ENCODE measurements around the gene SYT9. TPM values are rescaled to one million over a fixed set of nuclear protein-coding genes. Genes with fewer than 3 reads are reported as not detected.

The SYT9 gene
- polyA plus RNA-seq, 2 of the 4 experiments (the other 2 are of a cell fraction), result 0.10 TPM; not detected in 1

DNA sequence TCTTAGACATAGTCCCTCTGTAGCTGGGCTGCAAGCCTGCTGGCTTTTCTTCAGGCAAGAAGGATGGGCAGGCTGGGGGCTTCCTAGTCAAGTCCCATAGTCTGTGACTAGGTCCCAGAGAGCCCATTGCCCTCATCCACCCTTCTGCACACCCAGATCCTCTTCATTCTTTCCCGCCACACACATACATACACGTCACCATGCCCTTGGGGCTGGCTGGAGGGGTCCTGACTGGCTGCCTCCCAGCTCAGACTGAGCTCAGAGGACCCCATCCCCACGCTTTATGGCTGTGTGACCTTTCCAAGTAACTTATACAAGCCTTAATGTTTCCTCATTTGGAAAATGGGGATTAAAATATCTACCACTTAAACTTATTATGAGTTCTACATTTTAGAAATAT is 248.5 kb downstream of the SYT9 start:
- DNase-seq (ENCODE audit: low read depth in 1 of 2, low spot score in 1 of 2), result no peak
- Histone ChIP-seq H3K9me3 (no peaks in the 10 kb centered on the region), H3K4me1 (no peaks in the 10 kb centered on the region), H3K27ac (no peak overlapping the region), H3K4me3 (no peak overlapping the region), H3K4me2 (no peak overlapping the region)
- CTCF ChIA-PET, result interaction anchor here (1.1 to 2.4 kb wide), 4 partner anchors 10 to 58 kb away, joined by 3 to 10 read pairs (median 4); partner anchors contain the start of gene PPFIBP2
- POLR2A ChIA-PET, result no interaction called here
- no peak for FAIRE-seq
- no peak for ATAC-seq
- no peak for TF ChIP-seq RAD21 (conservative IDR thresholded peaks at IDR 0.05 in 1 of 2, IDR thresholded peaks at IDR 0.05 in 1 of 2)
- TF ChIP-seq CBX8 (IDR thresholded peaks at IDR 0.05), result no peak
- no peak for TF ChIP-seq HOXA7 (CRISPR knock-in tag; IDR thresholded peaks at IDR 0.05)
- no peak for TF ChIP-seq EHF (CRISPR knock-in tag; IDR thresholded peaks at IDR 0.05)
- TF ChIP-seq EHMT2 (IDR thresholded peaks at IDR 0.05; ENCODE audit: low read depth), result no peak
- TF ChIP-seq, protein P1, sequence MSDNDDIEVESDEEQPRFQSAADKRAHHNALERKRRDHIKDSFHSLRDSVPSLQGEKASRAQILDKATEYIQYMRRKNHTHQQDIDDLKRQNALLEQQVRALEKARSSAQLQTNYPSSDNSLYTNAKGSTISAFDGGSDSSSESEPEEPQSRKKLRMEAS (IDR thresholded peaks at IDR 0.05), result no peak
- TF ChIP-seq TFCP2L1 (CRISPR knock-in tag; IDR thresholded peaks at IDR 0.05), result no peak
- TF ChIP-seq BCL3 (IDR thresholded peaks at IDR 0.05), result no peak
- no peak for TF ChIP-seq SMC3 (IDR thresholded peaks at IDR 0.05)
- TF ChIP-seq HDAC2 (IDR thresholded peaks at IDR 0.05), result no peak
- TF ChIP-seq JUN (IDR thresholded peaks at IDR 0.05), result no peak
- TF ChIP-seq SREBF2 (IDR thresholded peaks at IDR 0.05), result no peak
- TF ChIP-seq ZFP36 (IDR thresholded peaks at IDR 0.05; ENCODE audit: borderline replicate concordance, partially characterized antibody), result no peak
- TF ChIP-seq RFX5 (IDR thresholded peaks at IDR 0.05), result no peak
- no peak for TF ChIP-seq POLR2A (IDR thresholded peaks at IDR 0.05; ENCODE audit: low read length)
- no peak for TF ChIP-seq CHD4 (IDR thresholded peaks at IDR 0.05; ENCODE audit: borderline replicate concordance)
- no peak for TF ChIP-seq CHD2 (IDR thresholded peaks at IDR 0.05; ENCODE audit: low read length, partially characterized antibody)
- no peak for TF ChIP-seq FOXS1 (CRISPR knock-in tag; IDR thresholded peaks at IDR 0.05)
- WGBS (ENCODE audit: missing lambda C conversion rate), result 22% methylated on average over 3 of the region's 3 CpGs

DNA sequence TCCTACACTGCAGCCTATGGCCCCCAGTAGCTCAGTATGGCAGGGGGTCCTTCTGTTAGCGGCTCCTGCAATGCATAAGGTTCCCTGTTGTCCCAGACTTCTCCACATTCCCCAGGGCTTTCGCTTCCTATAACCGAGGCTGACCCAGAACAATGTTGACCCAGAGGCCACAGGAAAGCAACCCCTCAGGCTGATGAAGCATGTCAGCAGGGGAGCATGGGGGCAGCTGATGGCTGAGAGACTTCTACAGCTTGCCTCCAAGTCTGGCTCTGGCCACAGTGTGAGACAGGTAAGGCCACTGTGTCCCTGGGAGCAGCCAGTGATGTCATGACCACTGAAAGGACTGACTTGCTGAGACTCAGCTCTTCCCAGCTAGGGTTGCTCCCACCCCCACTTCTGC is 249.5 kb downstream of the SYT9 start:
- no peaks in the 10 kb centered on the region for H3K9me3 ChIP-seq
- TF ChIP-seq, protein P2, sequence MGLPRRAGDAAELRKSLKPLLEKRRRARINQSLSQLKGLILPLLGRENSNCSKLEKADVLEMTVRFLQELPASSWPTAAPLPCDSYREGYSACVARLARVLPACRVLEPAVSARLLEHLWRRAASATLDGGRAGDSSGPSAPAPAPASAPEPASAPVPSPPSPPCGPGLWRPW (IDR thresholded peaks at IDR 0.05), result no peak
- TF ChIP-seq JUN (IDR thresholded peaks at IDR 0.05) (no peak), PBX3 (IDR thresholded peaks at IDR 0.05) (no peak), HOXB13 (CRISPR knock-in tag; IDR thresholded peaks at IDR 0.05; ENCODE audit: low read depth) (no peak), FOXS1 (CRISPR knock-in tag; IDR thresholded peaks at IDR 0.05) (no peak), MYC (IDR thresholded peaks at IDR 0.05; ENCODE audit: borderline replicate concordance, low read length) (no peak), EHMT2 (IDR thresholded peaks at IDR 0.05; ENCODE audit: low read depth) (no peak), ELK1 (IDR thresholded peaks at IDR 0.05; ENCODE audit: low read depth, low read length) (no peak), NR3C1 (IDR thresholded peaks at IDR 0.05) (no peak), BHLHE40 (IDR thresholded peaks at IDR 0.05; ENCODE audit: low read depth, low read length) (no peak), ZSCAN20 (CRISPR knock-in tag; IDR thresholded peaks at IDR 0.05) (no peak), RCOR1 (IDR thresholded peaks at IDR 0.05; ENCODE audit: low read depth, low read length) (no peak), HOXB5 (CRISPR knock-in tag; IDR thresholded peaks at IDR 0.05) (no peak), CHD2 (IDR thresholded peaks at IDR 0.05; ENCODE audit: low read length, partially characterized antibody) (no peak), CBX8 (IDR thresholded peaks at IDR 0.05) (no peak), CEBPB (IDR thresholded peaks at IDR 0.05) (no peak)
- TF ChIP-seq, protein P3, sequence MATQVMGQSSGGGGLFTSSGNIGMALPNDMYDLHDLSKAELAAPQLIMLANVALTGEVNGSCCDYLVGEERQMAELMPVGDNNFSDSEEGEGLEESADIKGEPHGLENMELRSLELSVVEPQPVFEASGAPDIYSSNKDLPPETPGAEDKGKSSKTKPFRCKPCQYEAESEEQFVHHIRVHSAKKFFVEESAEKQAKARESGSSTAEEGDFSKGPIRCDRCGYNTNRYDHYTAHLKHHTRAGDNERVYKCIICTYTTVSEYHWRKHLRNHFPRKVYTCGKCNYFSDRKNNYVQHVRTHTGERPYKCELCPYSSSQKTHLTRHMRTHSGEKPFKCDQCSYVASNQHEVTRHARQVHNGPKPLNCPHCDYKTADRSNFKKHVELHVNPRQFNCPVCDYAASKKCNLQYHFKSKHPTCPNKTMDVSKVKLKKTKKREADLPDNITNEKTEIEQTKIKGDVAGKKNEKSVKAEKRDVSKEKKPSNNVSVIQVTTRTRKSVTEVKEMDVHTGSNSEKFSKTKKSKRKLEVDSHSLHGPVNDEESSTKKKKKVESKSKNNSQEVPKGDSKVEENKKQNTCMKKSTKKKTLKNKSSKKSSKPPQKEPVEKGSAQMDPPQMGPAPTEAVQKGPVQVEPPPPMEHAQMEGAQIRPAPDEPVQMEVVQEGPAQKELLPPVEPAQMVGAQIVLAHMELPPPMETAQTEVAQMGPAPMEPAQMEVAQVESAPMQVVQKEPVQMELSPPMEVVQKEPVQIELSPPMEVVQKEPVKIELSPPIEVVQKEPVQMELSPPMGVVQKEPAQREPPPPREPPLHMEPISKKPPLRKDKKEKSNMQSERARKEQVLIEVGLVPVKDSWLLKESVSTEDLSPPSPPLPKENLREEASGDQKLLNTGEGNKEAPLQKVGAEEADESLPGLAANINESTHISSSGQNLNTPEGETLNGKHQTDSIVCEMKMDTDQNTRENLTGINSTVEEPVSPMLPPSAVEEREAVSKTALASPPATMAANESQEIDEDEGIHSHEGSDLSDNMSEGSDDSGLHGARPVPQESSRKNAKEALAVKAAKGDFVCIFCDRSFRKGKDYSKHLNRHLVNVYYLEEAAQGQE (IDR thresholded peaks at IDR 0.05), result no peak
- WGBS (ENCODE audit: missing lambda C conversion rate), result 66% methylated on average over 3 of the region's 3 CpGs
- no peak overlapping the region for H3K4me3 ChIP-seq
- H3K4me1 ChIP-seq, result no peaks in the 10 kb centered on the region
- no peak for FAIRE-seq
- H3K27ac ChIP-seq, result no peak overlapping the region
- ChIA-PET POLR2A (no interaction called here), CTCF (interaction anchor here (1.1 to 2.4 kb wide), 5 partner anchors 9 to 394 kb away, joined by 3 to 10 read pairs (median 4); partner anchors contain the start of gene PPFIBP2)
- no peak overlapping the region for H3K4me2 ChIP-seq
- DNase-seq (ENCODE audit: low read depth in 1 of 2, low spot score in 1 of 2), result no peak
- ATAC-seq, result no peak

Data from A549 (cell line).